GM19023 (cell line): Measurements from ENCODE around the gene DOLK.
A peak's percentile ranks its signal among the peaks of the same experiment; 100 is the strongest.

Experiments
- ATAC-seq: cut with Tn5 transposase; IDR thresholded peaks from one replicate; pipeline ENCODE4 v1.9.1; 2021; ENCODE audit warnings: mild to moderate bottlenecking, moderate library complexity; ENCODE audit not compliant: unreplicated experiment

DOLK gene

GRCh38 chr9:128909859-128910258 is 37.5 kb downstream of the DOLK start:
- ATAC-seq, result no peak

GRCh38 chr9:128908372-128908771 is 39.0 kb downstream of the DOLK start:
- ATAC-seq, result no peak

- no peak for ATAC-seq
Observed at GRCh38 chr9:128906741-128907140, 40.7 kb downstream of the DOLK start.

- ATAC-seq, result no peak
Observed at GRCh38 chr9:128905964-128906363, 41.4 kb downstream of the DOLK start.

- ATAC-seq, result no peak
Observed at GRCh38 chr9:128903871-128904620, 43.4 kb downstream of the DOLK start.

- no peak for ATAC-seq
Observed at GRCh38 chr9:128903079-128903461, 44.3 kb downstream of the DOLK start.

- ATAC-seq, result peak; percentile 74
Observed at GRCh38 chr9:128902351-128903078, 44.9 kb downstream of the DOLK start.

GRCh38 chr9:128901822-128902221 is 45.6 kb downstream of the DOLK start:
- ATAC-seq, result peak; percentile 23

- ATAC-seq, result no peak
Observed at GRCh38 chr9:128901379-128901778, 46.0 kb downstream of the DOLK start.

- no peak for ATAC-seq
Observed at GRCh38 chr9:128899566-128900322, 47.7 kb downstream of the DOLK start.

- no peak for ATAC-seq
Observed at GRCh38 chr9:128898845-128899565, 48.4 kb downstream of the DOLK start.

- no peak for ATAC-seq
Observed at GRCh38 chr9:128898382-128898781, 49.0 kb downstream of the DOLK start.

GRCh38 chr9:128895556-128895955 is 51.8 kb downstream of the DOLK start:
- no peak for ATAC-seq
